OCI-LY1 (cell line): ENCODE results near the gene EYA3.

ENCODE experiments used
- EZH2 ChIP-seq: fragments of 200-600 bp; sonication (generic), shearing (Covaris generic); IDR thresholded peaks from 2 replicates; pipeline ENCODE4 v1.8.0; 2017; ENCODE audit warnings: borderline replicate concordance, mixed run types, mild to moderate bottlenecking, antibody characterized with exemption, low read length, moderate library complexity, mixed read lengths
- TF ChIP-seq, protein P1 (sequence below): fragments of 200-600 bp; sonication (generic), shearing (Covaris generic); IDR thresholded peaks from 2 replicates; pipeline ENCODE4 v1.5.1; 2017; ENCODE audit warnings: mild to moderate bottlenecking, antibody characterized with exemption, low read length, moderate library complexity, mixed read lengths

GRCh38 chr1:28064064-28064463 lies 24.3 kb downstream of the EYA3 start:
- TF ChIP-seq, protein P1, sequence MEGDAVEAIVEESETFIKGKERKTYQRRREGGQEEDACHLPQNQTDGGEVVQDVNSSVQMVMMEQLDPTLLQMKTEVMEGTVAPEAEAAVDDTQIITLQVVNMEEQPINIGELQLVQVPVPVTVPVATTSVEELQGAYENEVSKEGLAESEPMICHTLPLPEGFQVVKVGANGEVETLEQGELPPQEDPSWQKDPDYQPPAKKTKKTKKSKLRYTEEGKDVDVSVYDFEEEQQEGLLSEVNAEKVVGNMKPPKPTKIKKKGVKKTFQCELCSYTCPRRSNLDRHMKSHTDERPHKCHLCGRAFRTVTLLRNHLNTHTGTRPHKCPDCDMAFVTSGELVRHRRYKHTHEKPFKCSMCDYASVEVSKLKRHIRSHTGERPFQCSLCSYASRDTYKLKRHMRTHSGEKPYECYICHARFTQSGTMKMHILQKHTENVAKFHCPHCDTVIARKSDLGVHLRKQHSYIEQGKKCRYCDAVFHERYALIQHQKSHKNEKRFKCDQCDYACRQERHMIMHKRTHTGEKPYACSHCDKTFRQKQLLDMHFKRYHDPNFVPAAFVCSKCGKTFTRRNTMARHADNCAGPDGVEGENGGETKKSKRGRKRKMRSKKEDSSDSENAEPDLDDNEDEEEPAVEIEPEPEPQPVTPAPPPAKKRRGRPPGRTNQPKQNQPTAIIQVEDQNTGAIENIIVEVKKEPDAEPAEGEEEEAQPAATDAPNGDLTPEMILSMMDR = no peak
- TF ChIP-seq EZH2 = no peak
